DOHH2 (cell line): ENCODE measurements around the gene VSTM2B.

Experiments used
- H3F3A ChIP-seq: fragments of 200-600 bp; sonication (generic), shearing (Covaris generic); 2 replicates; pipeline ENCODE4 v1.6.0; 2016; ENCODE audit warnings: antibody characterized with exemption, mild to moderate bottlenecking; ENCODE audit not compliant: control insufficient read depth, insufficient read depth
- H3K27ac ChIP-seq: fragments of 200-600 bp; sonication (generic); 2 replicates; pipeline ENCODE4 v1.5.1; 2014; ENCODE audit warnings: low read depth, mild to moderate bottlenecking, low read length, moderate library complexity
- H3K27me3 ChIP-seq: fragments of 200-600 bp; sonication (generic); 2 replicates; pipeline ENCODE4 v1.6.1; 2014; ENCODE audit warnings: mild to moderate bottlenecking, low read length, mixed read lengths; ENCODE audit not compliant: control insufficient read depth
- H3K36me3 ChIP-seq: fragments of 200-600 bp; sonication (generic); 2 replicates; pipeline ENCODE4 v1.6.1; 2014; ENCODE audit warnings: mild to moderate bottlenecking, low read length, moderate library complexity, mixed read lengths; ENCODE audit not compliant: control insufficient read depth
- H3K4me1 ChIP-seq: fragments of 200-600 bp; sonication (generic); 2 replicates; pipeline ENCODE4 v1.6.1; 2014; ENCODE audit warnings: mild to moderate bottlenecking, low read length, mixed read lengths; ENCODE audit not compliant: control insufficient read depth
- H3K4me2 ChIP-seq: fragments of 200-600 bp; sonication (generic); 2 replicates; pipeline ENCODE4 v1.6.0; 2014; ENCODE audit warnings: mild to moderate bottlenecking, low read length, moderate library complexity
- H3K4me3 ChIP-seq: fragments of 200-600 bp; sonication (generic); 2 replicates; pipeline ENCODE4 v1.5.1; 2014; ENCODE audit warnings: mild to moderate bottlenecking, low read length, mixed read lengths
- H3K79me2 ChIP-seq: fragments of 200-600 bp; sonication (generic); 2 replicates; pipeline ENCODE4 v1.6.1; 2014; ENCODE audit warnings: mild to moderate bottlenecking, low read length, mixed read lengths; ENCODE audit not compliant: control insufficient read depth
- H3K9me2 ChIP-seq: fragments of 200-600 bp; sonication (generic); replicated peaks from 2 replicates; pipeline ENCODE4 v1.6.1; 2014; ENCODE audit warnings: mild to moderate bottlenecking, low read length, mixed read lengths; ENCODE audit not compliant: control insufficient read depth
- H3K9me3 ChIP-seq: fragments of 200-600 bp; sonication (generic); 2 replicates; pipeline ENCODE4 v1.6.1; 2014; ENCODE audit warnings: antibody characterized with exemption, low read length, mixed read lengths; ENCODE audit not compliant: control insufficient read depth, insufficient read depth
- H4K20me1 ChIP-seq: fragments of 200-600 bp; sonication (generic); 2 replicates; pipeline ENCODE4 v1.6.0; 2014; ENCODE audit warnings: low read depth, mild to moderate bottlenecking, antibody characterized with exemption, low read length, moderate library complexity; ENCODE audit not compliant: control insufficient read depth, insufficient read depth
- CTCF ChIP-seq: fragments of 200-600 bp; sonication (generic); IDR thresholded peaks from one replicate; pipeline ENCODE4 v1.5.1; 2014; ENCODE audit warnings: antibody characterized with exemption, mild to moderate bottlenecking, low read depth, low read length; ENCODE audit not compliant: poor library complexity, severe bottlenecking
- EZH2phosphoT487 ChIP-seq: fragments of 200-600 bp; sonication (generic); IDR thresholded peaks from 2 replicates; pipeline ENCODE4 v1.6.1; 2017; ENCODE audit warnings: borderline replicate concordance, mild to moderate bottlenecking, antibody characterized with exemption, low read length, moderate library complexity, mixed read lengths

Gene VSTM2B

GRCh38 chr19:29505097-29505824, 20.5 kb upstream of the VSTM2B start:
- Histone ChIP-seq H3K36me3 (no peaks in the 10 kb centered on the region), H4K20me1 (no peaks in the 10 kb centered on the region), H3K9me2 (no peaks in the 10 kb centered on the region), H3F3A (no peaks in the 10 kb centered on the region), H3K4me2 (no peak overlapping the region), H3K4me3 (no peak overlapping the region), H3K9me3 (no peaks in the 10 kb centered on the region), H3K79me2 (no peaks in the 10 kb centered on the region), H3K4me1 (no peaks in the 10 kb centered on the region), H3K27ac (no peak overlapping the region), H3K27me3 (no peaks in the 10 kb centered on the region)
- TF ChIP-seq EZH2phosphoT487 (no peak), CTCF (no peak)

- Histone ChIP-seq H3F3A (no peaks in the 10 kb centered on the region), H3K79me2 (no peaks in the 10 kb centered on the region), H3K4me2 (no peak overlapping the region), H3K27ac (no peak overlapping the region), H3K9me3 (no peaks in the 10 kb centered on the region), H3K4me3 (no peak overlapping the region), H3K4me1 (no peaks in the 10 kb centered on the region), H4K20me1 (no peaks in the 10 kb centered on the region), H3K36me3 (no peaks in the 10 kb centered on the region), H3K27me3 (no peaks in the 10 kb centered on the region), H3K9me2 (no peaks in the 10 kb centered on the region)
- TF ChIP-seq CTCF (no peak), EZH2phosphoT487 (no peak)
Observed at GRCh38 chr19:29506619-29506911, 19.2 kb upstream of the VSTM2B start.

- Histone ChIP-seq H3F3A (no peaks in the 10 kb centered on the region), H3K4me1 (no peaks in the 10 kb centered on the region), H3K9me3 (no peaks in the 10 kb centered on the region), H3K27ac (no peak overlapping the region), H3K4me3 (no peak overlapping the region), H3K4me2 (no peak overlapping the region), H3K9me2 (no peaks in the 10 kb centered on the region), H3K36me3 (no peaks in the 10 kb centered on the region), H3K27me3 (no peaks in the 10 kb centered on the region), H4K20me1 (no peaks in the 10 kb centered on the region), H3K79me2 (no peaks in the 10 kb centered on the region)
- no peak for TF ChIP-seq EZH2phosphoT487
- no peak for TF ChIP-seq CTCF
Observed at GRCh38 chr19:29507081-29507860, 18.5 kb upstream of the VSTM2B start.
